Stomach (tissue), 9 donors: ENCODE measurements around the gene C1GALT1. TPM values are rescaled to one million over a fixed set of nuclear protein-coding genes. Genes with fewer than 3 reads are reported as not detected.
"Not testable (repeated sequence)": the region's sequence is repeated elsewhere in the genome, so short reads cannot be mapped to it uniquely, and the experiment has no call there.

Experiments
- DNase-seq, 2 donors: peaks; one replicate each; pipeline versions ENCODE4 v3.0.0 to v3.0.0-alpha.2; 2013 to 2019
- H3K27ac ChIP-seq, 5 donors: fragments of 200-600 bp in 4 of 5; sonication (generic) in 4 of 5; one replicate each; pipeline ENCODE4 v1.5.1; 2013 to 2019; ENCODE audit warnings: mild to moderate bottlenecking in 1 of 5, moderate library complexity in 1 of 5
- H3K27me3 ChIP-seq, 3 donors: fragments of 200-600 bp; sonication (generic); one replicate each; pipeline ENCODE4 v1.5.1; 2017 to 2019; ENCODE audit warnings: mixed run types in 1 of 3
- H3K36me3 ChIP-seq, 4 donors: fragments of 200-600 bp; sonication (generic); 1 replicate in 3 of 4; 2 replicates in 1 of 4; pipeline ENCODE4 v1.5.1; 2016 to 2019
- H3K4me1 ChIP-seq, 4 donors: fragments of 200-600 bp; sonication (generic); one replicate each; pipeline ENCODE4 v1.5.1; 2016 to 2019
- H3K4me3 ChIP-seq, 4 donors: fragments of 200-600 bp; sonication (generic) in 3 of 4; one replicate each; pipeline ENCODE4 v1.5.1; 2016 to 2019; ENCODE audit warnings: mild to moderate bottlenecking in 1 of 4
- H3K9me3 ChIP-seq, 4 donors: fragments of 200-600 bp; sonication (generic); one replicate each; pipeline ENCODE4 v1.5.1; 2016 to 2019
- EP300 ChIP-seq: sonication (generic); formaldehyde crosslinking; IDR thresholded peaks from one replicate; pipeline ENCODE4 v1.6.1; 2017; ENCODE audit warnings: antibody characterized with exemption
- POLR2A ChIP-seq, 4 donors: fragments of 450-650 bp; IDR thresholded peaks; one replicate each; pipeline ENCODE4 v1.6.1; 2016; ENCODE audit warnings: antibody characterized with exemption in 4 of 4, control low read depth in 2 of 4, mild to moderate bottlenecking in 1 of 4, moderate library complexity in 1 of 4
- POLR2AphosphoS5 ChIP-seq, 3 donors: sonication (generic); formaldehyde crosslinking; IDR thresholded peaks; one replicate each; pipeline ENCODE4 v1.6.1; 2016; ENCODE audit warnings: antibody characterized with exemption in 3 of 3
- WGBS, 5 donors: extraction: QIAGEN DNeasy Blood & Tissue Kit in 3 of 5; methylation state at CpG; one replicate each; pipeline versions ENCODE4 v1.1.5 to v1.1.7; 2013 to 2018; 5-methylcytosine and 5-hydroxymethylcytosine counted together
- intact Hi-C: fragments of 100-400 bp; cut with DNase I; formaldehyde crosslinking; loops from one replicate; pipeline ENCODE4 v1.15.1; 2023; ENCODE audit warnings: low total_unique reads
- polyA plus RNA-seq, 3 donors: library from polyadenylated mRNA; stranded (reverse); fragments of 200-250 nt; gene quantifications; one replicate each; pipeline ENCODE4 v1.2.3, GENCODE V29; 2013
- total RNA-seq, 5 donors: library from RNA; depleted of rRNA; stranded (reverse); fragments of >200 nt; gene quantifications; one replicate each; pipeline versions ENCODE4 v1.1.0 to v1.2.3, GENCODE V29; 2014 to 2016
- TF ChIP-seq, protein P1 (sequence below), 7 experiments: fragments of 450-650 bp in 4 of 7; fragments of 200-600 bp in 3 of 7; sonication (generic) in 3 of 7; IDR thresholded peaks; one replicate each; pipeline ENCODE4 v1.5.1; 2016 to 2019; ENCODE audit warnings: antibody characterized with exemption in 7 of 7, control low read depth in 2 of 7, mild to moderate bottlenecking in 1 of 7
- donor health status: healthy with polysubstance abuse.
- donor health status: Bipolar disorder and iron deficiency.
- donor health status: healthy.

The C1GALT1 gene
- total and polyA plus RNA-seq, 8 donors = 2.6 to 50.9 (median 14.7) TPM

- 18 to 41% (median 30%) methylated on average over 6 of the region's 6 CpGs for WGBS, 5 donors
Observed at GRCh38 chr7:7136466-7137381, 45.6 kb upstream of the C1GALT1 start.

GRCh38 chr7:7138897-7139296 is 43.4 kb upstream of the C1GALT1 start:
- intact Hi-C loops = no loop called here
- no peak overlapping the region for H3K4me3 ChIP-seq
- DNase-seq = no peak
- no peak for TF ChIP-seq EP300
- TF ChIP-seq POLR2A (IDR thresholded peaks at IDR 0.05) = no peak
- TF ChIP-seq, protein P1, sequence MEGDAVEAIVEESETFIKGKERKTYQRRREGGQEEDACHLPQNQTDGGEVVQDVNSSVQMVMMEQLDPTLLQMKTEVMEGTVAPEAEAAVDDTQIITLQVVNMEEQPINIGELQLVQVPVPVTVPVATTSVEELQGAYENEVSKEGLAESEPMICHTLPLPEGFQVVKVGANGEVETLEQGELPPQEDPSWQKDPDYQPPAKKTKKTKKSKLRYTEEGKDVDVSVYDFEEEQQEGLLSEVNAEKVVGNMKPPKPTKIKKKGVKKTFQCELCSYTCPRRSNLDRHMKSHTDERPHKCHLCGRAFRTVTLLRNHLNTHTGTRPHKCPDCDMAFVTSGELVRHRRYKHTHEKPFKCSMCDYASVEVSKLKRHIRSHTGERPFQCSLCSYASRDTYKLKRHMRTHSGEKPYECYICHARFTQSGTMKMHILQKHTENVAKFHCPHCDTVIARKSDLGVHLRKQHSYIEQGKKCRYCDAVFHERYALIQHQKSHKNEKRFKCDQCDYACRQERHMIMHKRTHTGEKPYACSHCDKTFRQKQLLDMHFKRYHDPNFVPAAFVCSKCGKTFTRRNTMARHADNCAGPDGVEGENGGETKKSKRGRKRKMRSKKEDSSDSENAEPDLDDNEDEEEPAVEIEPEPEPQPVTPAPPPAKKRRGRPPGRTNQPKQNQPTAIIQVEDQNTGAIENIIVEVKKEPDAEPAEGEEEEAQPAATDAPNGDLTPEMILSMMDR (IDR thresholded peaks at IDR 0.05) = no peak
- TF ChIP-seq POLR2AphosphoS5 (IDR thresholded peaks at IDR 0.05) = no peak
- 92 to 95% (median 94%) methylated on average over 8 of the region's 8 CpGs for WGBS, 5 donors
- no peaks in the 10 kb centered on the region for H3K9me3 ChIP-seq
- H3K36me3 ChIP-seq = no peaks in the 10 kb centered on the region
- peaks cover 0 to 27% (median 12%) of the 10 kb centered on the region in 4 donors for H3K4me1 ChIP-seq
- H3K27ac ChIP-seq = no peak overlapping the region
- H3K27me3 ChIP-seq = no peaks in the 10 kb centered on the region

More at GRCh38 chr7:7136466-7137381, 45.6 kb upstream of the C1GALT1 start:
- no peaks in the 10 kb centered on the region for H3K27me3 ChIP-seq
- H3K4me1 ChIP-seq = peaks cover 0 to 32% (median 14%) of the 10 kb centered on the region in 4 donors
- TF ChIP-seq POLR2A (IDR thresholded peaks at IDR 0.05) (no peak), POLR2AphosphoS5 (IDR thresholded peaks at IDR 0.05) (peak in 1 of 3 donors; percentile 8)
- peak overlapping the region in 3 of 5 donors; percentile 16 to 59 (median 57) for H3K27ac ChIP-seq
- no peak overlapping the region for H3K4me3 ChIP-seq
- no peaks in the 10 kb centered on the region for H3K9me3 ChIP-seq
- no peaks in the 10 kb centered on the region for H3K36me3 ChIP-seq
- DNase-seq = peak in 1 of 2 donors; percentile 68
- intact Hi-C loops = no loop called here

DNA sequence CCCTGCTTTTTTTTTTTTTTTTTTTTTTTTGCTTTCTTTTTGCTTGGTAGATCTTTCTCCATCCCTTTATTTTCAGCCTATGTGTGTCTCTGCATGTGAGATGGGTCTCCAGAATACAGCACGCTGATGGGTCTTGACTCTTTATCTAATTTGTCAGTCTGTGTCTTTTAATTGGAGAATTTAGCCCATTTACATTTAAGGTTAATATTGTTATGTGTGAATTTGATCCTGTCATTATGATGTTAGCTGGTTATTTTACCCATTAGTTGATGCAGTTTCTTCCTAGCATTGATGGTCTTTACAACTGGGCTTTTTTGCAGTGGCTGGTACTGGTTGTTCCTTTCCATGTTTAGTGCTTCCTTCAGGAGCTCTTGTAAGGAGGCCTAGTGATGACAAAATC is 38.9 kb upstream of the C1GALT1 start:
- peaks cover 6 to 18% (median 6%) of the 10 kb centered on the region in 4 donors for H3K9me3 ChIP-seq
- intact Hi-C loops, H3K27ac ChIP-seq, H3K4me1 ChIP-seq, H3K36me3 ChIP-seq, H3K27me3 ChIP-seq, DNase-seq, H3K4me3 ChIP-seq: not testable (repeated sequence)
- 88 to 93% (median 89%) methylated on average over 1 of the region's 1 CpG for WGBS, 5 donors

DNA sequence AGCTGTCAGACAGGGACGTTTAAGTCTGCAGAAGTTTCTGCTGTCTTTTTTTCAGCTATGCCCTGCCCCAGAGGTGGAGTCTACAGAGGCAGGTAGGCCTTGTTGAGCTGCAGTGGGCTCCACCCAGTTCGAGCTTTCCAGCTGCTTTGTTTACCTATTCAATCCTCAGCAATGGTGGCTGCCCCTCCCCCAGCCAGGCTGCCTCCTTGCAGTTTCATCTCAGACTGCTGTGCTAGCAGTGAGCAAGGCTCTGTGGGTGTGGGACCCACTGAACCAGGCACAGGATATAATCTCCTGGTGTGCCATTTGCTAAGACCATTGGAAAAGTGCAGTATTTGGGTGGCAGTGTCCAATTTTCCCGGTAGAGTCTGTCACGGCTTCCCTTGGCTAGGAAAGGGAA is 37.2 kb upstream of the C1GALT1 start:
- H3K4me3 ChIP-seq, intact Hi-C loops: not testable (repeated sequence)
- 84 to 89% (median 85%) methylated on average over 3 to 4 of the region's 4 CpGs for WGBS, 5 donors

DNA sequence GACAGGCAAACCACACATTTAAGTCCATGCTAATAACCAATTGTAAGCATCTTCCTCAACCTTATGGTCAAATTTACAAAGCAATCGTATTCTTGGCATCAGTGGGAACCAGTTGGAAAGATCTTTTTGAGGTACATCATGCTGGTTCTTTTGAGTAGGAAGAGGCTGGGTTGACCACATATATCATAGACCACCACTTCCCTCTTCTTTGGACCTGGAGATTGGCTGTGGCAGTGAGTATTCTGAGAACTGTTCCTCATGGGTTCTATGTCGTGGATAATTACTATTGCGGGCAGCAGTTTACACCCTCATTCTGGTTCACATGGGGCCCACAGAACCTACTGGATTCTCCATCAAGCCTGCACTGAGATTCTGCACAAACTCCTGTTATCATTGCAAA is 35.5 kb upstream of the C1GALT1 start:
- TF ChIP-seq, protein P1 (IDR thresholded peaks at IDR 0.05) = no peak
- TF ChIP-seq EP300 (no peak), POLR2AphosphoS5 (IDR thresholded peaks at IDR 0.05) (no peak), POLR2A (IDR thresholded peaks at IDR 0.05) (no peak)
- H3K9me3 ChIP-seq = peaks cover 6 to 18% (median 6%) of the 10 kb centered on the region in 4 donors
- no peak overlapping the region for H3K4me3 ChIP-seq
- no peak overlapping the region for H3K27ac ChIP-seq
- DNase-seq = no peak
- peaks cover 0 to 10% (median 3%) of the 10 kb centered on the region in 4 donors for H3K4me1 ChIP-seq
- 58 to 93% (median 75%) methylated on average over 3 of the region's 3 CpGs for WGBS, 5 donors
- H3K36me3 ChIP-seq = no peaks in the 10 kb centered on the region
- intact Hi-C loops = no loop called here
- no peaks in the 10 kb centered on the region for H3K27me3 ChIP-seq

More for the DNA sequence above, 37.2 kb upstream of the C1GALT1 start:
- not testable (repeated sequence) for H3K27me3 ChIP-seq, DNase-seq, H3K27ac ChIP-seq, H3K4me1 ChIP-seq, H3K36me3 ChIP-seq
- peaks cover 6 to 18% (median 6%) of the 10 kb centered on the region in 4 donors for H3K9me3 ChIP-seq
